HFFc6 (cell line): Measurements from ENCODE around the gene GPA33. TPM values are rescaled to one million over a fixed set of nuclear protein-coding genes. Genes with fewer than 3 reads are reported as not detected.

Source experiments
- DNase-seq: peaks from one replicate; pipeline ENCODE4 v3.0.0-alpha.2; 2018
- H3K27ac Mint-ChIP-seq: 2 replicates; pipeline ENCODE4 v1.8.0; 2020; ENCODE audit warnings: mild to moderate bottlenecking, mixed read lengths
- H3K27me3 Mint-ChIP-seq: 2 replicates; pipeline ENCODE4 v1.8.0; 2021; ENCODE audit warnings: mild to moderate bottlenecking, moderate library complexity, mixed read lengths; ENCODE audit not compliant: insufficient read depth
- H3K36me3 Mint-ChIP-seq: 2 replicates; pipeline ENCODE4 v1.8.0; 2021; ENCODE audit warnings: low read depth, mixed read lengths
- H3K4me1 Mint-ChIP-seq: 2 replicates; pipeline ENCODE4 v1.8.0; 2020; ENCODE audit warnings: low read depth, mixed read lengths
- H3K4me3 Mint-ChIP-seq: 2 replicates; pipeline ENCODE4 v1.8.0; 2020; ENCODE audit warnings: mild to moderate bottlenecking, moderate library complexity, mixed read lengths
- H3K9me3 Mint-ChIP-seq: 2 replicates; pipeline ENCODE4 v1.8.0; 2020; ENCODE audit warnings: mild to moderate bottlenecking, mixed read lengths
- CTCF ChIP-seq: fragments of 200-600 bp; sonication (generic); IDR thresholded peaks from 2 replicates; pipeline ENCODE4 v1.5.0; 2021; ENCODE audit warnings: antibody characterized with exemption, mild to moderate bottlenecking
- total RNA-seq, 6 experiments: library from RNA; stranded (reverse); fragmentation: NEBNext Ultra II Directional; extraction: Animal tissue kit (Norgen Biotek cat#: 25700); gene quantifications; 2 replicates in 1 of 6; 3 replicates in 5 of 6; pipeline ENCODE4 v1.2.3, GENCODE V29; 2021

Gene GPA33
- total RNA-seq, 6 experiments from 2014 or later: not detected

DNA sequence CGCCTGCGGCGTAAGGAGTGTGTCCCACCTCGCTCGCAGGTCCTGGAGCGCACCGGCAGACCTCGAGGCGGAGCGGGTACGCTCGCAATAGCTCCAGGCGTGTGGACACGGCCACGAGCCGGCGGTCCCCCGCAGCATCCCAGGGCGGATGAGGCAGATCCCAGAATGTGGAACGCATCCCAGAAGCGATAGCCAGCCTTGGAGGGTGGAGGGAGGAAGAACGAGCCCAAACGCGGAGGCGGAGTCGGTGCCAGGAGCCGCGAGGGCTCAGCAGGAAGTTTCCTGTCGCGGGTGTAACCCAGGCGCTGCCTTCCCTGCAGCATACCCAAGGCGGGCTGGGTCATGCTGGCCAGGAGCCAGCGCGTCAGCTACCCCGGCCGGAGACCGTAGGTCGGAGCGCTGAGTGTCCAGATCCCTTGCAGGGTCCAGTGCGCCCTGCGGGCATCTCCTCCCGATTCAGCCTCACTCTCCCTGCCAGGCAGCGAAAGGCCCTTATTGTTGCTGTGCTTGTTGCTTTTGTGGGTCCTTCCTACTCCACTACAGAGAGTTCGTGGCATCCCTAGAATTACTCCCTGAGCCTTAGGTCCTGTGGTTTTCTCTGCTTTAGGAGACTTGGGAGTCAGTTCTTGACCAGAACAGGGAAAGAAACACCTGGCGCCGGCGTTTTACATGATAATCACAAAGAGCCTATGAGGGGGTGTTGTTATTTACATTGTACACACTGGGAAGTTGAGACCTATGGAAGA lies 31.4 kb upstream of the GPA33 start:
- no peaks in the 10 kb centered on the region for H3K9me3 Mint-ChIP-seq
- H3K36me3 Mint-ChIP-seq: no peaks in the 10 kb centered on the region
- H3K27ac Mint-ChIP-seq: no peak overlapping the region
- no peaks in the 10 kb centered on the region for H3K4me1 Mint-ChIP-seq
- TF ChIP-seq CTCF: no peak
- DNase-seq: no peak
- peaks cover 8% of the 10 kb centered on the region for H3K27me3 Mint-ChIP-seq
- no peak overlapping the region for H3K4me3 Mint-ChIP-seq

DNA sequence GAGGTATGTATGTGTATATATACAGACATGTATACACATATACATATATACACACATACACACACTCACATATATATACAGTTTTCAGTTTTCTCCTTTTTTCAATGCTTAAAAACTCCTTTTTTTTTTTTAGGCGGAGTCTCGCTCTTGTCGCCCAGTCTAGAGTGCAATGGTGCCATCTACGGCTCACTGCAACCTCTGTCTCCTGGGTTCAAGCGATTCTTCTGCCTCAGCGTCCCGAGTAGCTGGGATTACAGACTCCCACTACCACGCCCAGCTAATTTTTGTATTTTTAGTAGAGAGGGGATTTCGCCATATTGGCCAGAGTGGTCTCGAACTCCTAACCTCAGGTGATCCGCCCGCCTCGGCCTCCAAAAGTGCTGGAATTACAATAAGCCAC lies 30.7 kb upstream of the GPA33 start:
- no peak overlapping the region for H3K27ac Mint-ChIP-seq
- H3K9me3 Mint-ChIP-seq: no peaks in the 10 kb centered on the region
- H3K4me1 Mint-ChIP-seq: no peaks in the 10 kb centered on the region
- H3K27me3 Mint-ChIP-seq: peaks cover 7% of the 10 kb centered on the region
- no peak for DNase-seq
- TF ChIP-seq CTCF: no peak
- H3K4me3 Mint-ChIP-seq: no peak overlapping the region
- no peaks in the 10 kb centered on the region for H3K36me3 Mint-ChIP-seq

DNA sequence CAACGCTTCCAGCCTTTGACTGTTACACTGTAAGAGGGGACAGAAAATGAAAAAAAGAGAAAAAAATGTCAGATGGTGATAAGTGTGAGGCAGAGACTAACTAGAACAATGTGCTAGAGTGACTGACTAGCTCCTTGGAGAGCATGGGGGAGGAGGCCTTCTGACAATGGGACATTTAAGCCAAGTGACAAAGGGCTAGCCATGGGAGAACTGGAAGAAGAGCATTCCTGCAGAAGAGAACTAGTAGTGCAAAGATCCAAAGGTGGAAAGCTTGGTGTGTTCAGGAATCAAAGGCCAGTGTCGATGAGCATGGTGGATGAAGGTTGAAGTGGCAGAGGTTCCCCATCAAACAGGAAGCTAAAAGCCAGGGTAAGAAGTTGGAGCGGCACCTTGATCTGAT lies 29.5 kb upstream of the GPA33 start:
- no peak for TF ChIP-seq CTCF
- no peaks in the 10 kb centered on the region for H3K36me3 Mint-ChIP-seq
- no peaks in the 10 kb centered on the region for H3K9me3 Mint-ChIP-seq
- H3K4me3 Mint-ChIP-seq: no peak overlapping the region
- DNase-seq: no peak
- no peak overlapping the region for H3K27ac Mint-ChIP-seq
- no peaks in the 10 kb centered on the region for H3K4me1 Mint-ChIP-seq
- peaks cover 7% of the 10 kb centered on the region for H3K27me3 Mint-ChIP-seq

GRCh38 chr1:167118188-167118587 lies 28.0 kb upstream of the GPA33 start:
- no peak overlapping the region for H3K4me3 Mint-ChIP-seq
- H3K9me3 Mint-ChIP-seq: no peaks in the 10 kb centered on the region
- H3K27ac Mint-ChIP-seq: no peak overlapping the region
- DNase-seq: no peak
- peaks cover 12% of the 10 kb centered on the region for H3K27me3 Mint-ChIP-seq
- no peak for TF ChIP-seq CTCF
- no peaks in the 10 kb centered on the region for H3K36me3 Mint-ChIP-seq
- H3K4me1 Mint-ChIP-seq: no peaks in the 10 kb centered on the region

GRCh38 chr1:167117225-167117624 lies 27.0 kb upstream of the GPA33 start:
- no peak for DNase-seq
- Mint-ChIP-seq H3K27me3 (peaks cover 10% of the 10 kb centered on the region), H3K36me3 (no peaks in the 10 kb centered on the region), H3K9me3 (no peaks in the 10 kb centered on the region), H3K4me1 (no peaks in the 10 kb centered on the region), H3K27ac (no peak overlapping the region), H3K4me3 (no peak overlapping the region)
- no peak for TF ChIP-seq CTCF

DNA sequence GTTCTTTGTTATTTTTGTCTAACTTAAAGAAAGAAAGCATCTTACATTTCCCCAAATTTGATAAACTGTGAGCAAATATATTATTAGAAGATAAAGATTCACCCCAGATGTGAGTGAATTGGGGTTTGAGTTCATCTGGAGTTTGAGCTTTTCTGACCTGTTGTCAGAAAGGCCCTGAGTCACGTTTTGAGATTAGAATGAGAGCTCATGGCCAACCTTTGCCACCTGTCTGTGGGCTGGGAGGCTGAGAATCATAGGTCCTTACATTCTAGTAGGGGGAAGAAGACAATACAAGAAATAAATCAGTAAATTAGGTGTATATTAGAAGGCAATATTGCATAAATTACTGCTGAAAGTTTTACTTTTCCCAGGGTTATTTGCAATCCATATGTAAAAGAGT lies 26.0 kb upstream of the GPA33 start:
- no peak overlapping the region for H3K27ac Mint-ChIP-seq
- H3K4me1 Mint-ChIP-seq: no peaks in the 10 kb centered on the region
- no peak overlapping the region for H3K4me3 Mint-ChIP-seq
- no peaks in the 10 kb centered on the region for H3K9me3 Mint-ChIP-seq
- peaks cover 10% of the 10 kb centered on the region for H3K27me3 Mint-ChIP-seq
- H3K36me3 Mint-ChIP-seq: no peaks in the 10 kb centered on the region
- TF ChIP-seq CTCF: no peak
- no peak for DNase-seq
